Fibroblast of mammary gland (primary cell): ENCODE measurements around the gene FANK1.

Experiments used
- DNase-seq: peaks from one replicate; pipeline ENCODE4 v3.0.0-alpha.2; 2010; ENCODE audit warnings: low read depth
- H3K4me3 ChIP-seq: 2 replicates; pipeline ENCODE4 v1.5.1; 2011; ENCODE audit warnings: low read depth, mild to moderate bottlenecking, low read length, moderate library complexity; ENCODE audit not compliant: control insufficient read depth
- TF ChIP-seq, protein P1 (sequence below): conservative IDR thresholded peaks from 2 replicates; pipeline ENCODE4 v1.5.1; 2011; ENCODE audit warnings: low read depth, low read length, inconsistent platforms; ENCODE audit not compliant: control insufficient read depth, insufficient read depth

The FANK1 gene

GRCh38 chr10:126029999-126030398, 133.6 kb downstream of the FANK1 start:
- no peak overlapping the region for H3K4me3 ChIP-seq
- TF ChIP-seq, protein P1, sequence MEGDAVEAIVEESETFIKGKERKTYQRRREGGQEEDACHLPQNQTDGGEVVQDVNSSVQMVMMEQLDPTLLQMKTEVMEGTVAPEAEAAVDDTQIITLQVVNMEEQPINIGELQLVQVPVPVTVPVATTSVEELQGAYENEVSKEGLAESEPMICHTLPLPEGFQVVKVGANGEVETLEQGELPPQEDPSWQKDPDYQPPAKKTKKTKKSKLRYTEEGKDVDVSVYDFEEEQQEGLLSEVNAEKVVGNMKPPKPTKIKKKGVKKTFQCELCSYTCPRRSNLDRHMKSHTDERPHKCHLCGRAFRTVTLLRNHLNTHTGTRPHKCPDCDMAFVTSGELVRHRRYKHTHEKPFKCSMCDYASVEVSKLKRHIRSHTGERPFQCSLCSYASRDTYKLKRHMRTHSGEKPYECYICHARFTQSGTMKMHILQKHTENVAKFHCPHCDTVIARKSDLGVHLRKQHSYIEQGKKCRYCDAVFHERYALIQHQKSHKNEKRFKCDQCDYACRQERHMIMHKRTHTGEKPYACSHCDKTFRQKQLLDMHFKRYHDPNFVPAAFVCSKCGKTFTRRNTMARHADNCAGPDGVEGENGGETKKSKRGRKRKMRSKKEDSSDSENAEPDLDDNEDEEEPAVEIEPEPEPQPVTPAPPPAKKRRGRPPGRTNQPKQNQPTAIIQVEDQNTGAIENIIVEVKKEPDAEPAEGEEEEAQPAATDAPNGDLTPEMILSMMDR = no peak
- no peak for DNase-seq

- TF ChIP-seq, protein P1 = no peak
- no peak for DNase-seq
- no peak overlapping the region for H3K4me3 ChIP-seq
Measured at GRCh38 chr10:126034586-126034985, 138.2 kb downstream of the FANK1 start.

DNA sequence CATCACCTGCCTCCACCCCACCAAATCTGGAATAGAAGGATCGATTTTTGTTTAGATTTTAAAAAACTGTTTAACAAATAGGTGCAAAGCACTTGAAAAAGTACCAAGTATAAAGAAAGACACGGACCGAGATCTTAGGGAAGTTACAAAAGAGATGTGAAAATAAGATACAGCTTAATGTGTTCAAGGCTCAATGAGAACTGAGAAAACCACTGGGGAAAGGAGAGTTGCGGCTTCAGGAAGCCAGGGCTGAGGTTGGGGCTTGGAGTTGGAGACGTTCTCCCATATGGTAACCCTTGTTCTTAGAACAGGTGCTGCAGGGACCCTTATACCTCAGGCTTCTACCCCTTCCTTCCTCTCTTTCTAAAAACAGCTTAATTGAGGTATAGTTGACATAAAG, 140.2 kb downstream of the FANK1 start:
- no peak overlapping the region for H3K4me3 ChIP-seq
- TF ChIP-seq, protein P1 = no peak
- DNase-seq = no peak

GRCh38 chr10:126037946-126038345, 141.6 kb downstream of the FANK1 start:
- no peak for DNase-seq
- TF ChIP-seq, protein P1 = no peak
- no peak overlapping the region for H3K4me3 ChIP-seq

- no peak for DNase-seq
- no peak overlapping the region for H3K4me3 ChIP-seq
- TF ChIP-seq, protein P1 = no peak
Measured at GRCh38 chr10:126041117-126041516, 144.8 kb downstream of the FANK1 start.

DNA sequence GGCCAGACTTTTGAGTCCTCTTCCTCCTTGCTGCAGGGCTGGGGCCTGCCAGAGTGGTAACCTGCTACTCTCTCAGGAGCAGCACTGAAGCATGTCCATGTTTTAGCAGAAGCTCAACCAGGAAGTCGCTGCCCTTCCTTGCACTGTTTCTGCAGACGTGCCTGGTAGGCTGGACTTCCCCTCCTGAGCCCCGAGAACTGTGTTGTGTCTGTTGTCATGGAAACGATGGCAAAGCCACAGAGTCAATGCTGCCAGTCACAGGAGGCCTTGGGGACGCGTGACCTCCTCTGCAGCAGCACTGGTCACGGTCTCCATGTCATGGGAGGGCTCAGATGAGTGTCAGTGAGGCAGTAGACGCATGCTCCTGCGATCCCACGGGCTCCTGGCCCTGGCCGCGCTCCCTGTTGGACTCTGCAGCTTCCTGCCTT, 145.5 kb downstream of the FANK1 start:
- TF ChIP-seq, protein P1 = no peak
- no peak overlapping the region for H3K4me3 ChIP-seq
- no peak for DNase-seq

- TF ChIP-seq, protein P1 = no peak
- no peak overlapping the region for H3K4me3 ChIP-seq
- DNase-seq = no peak
Measured at GRCh38 chr10:126042354-126042753, 146.0 kb downstream of the FANK1 start.
